ENCODE data around the gene LAD1.

LAD1 gene

DNA sequence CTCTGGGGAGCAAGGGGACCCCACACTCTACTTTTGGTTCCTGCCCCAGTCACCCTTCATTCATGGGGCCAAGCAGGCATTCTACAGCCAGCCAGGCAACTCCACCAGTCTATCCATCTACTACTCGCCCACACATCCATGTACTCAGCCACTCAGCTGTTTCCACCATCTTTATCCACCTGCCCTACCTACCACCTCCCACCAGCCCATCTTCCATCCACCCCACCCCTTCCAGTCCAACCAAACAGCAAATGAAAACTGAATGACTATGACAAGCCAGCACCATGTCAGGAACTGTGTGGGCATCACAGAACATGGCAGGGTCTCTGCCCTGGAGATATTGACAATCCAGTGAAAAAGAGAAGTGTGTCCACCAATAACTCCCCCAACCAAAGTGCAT, 7.9 kb downstream of the LAD1 start:
- no peak for DNase-seq

GRCh38 chr1:201389051-201389450, 10.1 kb downstream of the LAD1 start:
- no peak for DNase-seq

- DNase-seq, result no peak
These were observed 12.9 kb downstream of the LAD1 start for GRCh38 chr1:201386208-201386607.

DNA sequence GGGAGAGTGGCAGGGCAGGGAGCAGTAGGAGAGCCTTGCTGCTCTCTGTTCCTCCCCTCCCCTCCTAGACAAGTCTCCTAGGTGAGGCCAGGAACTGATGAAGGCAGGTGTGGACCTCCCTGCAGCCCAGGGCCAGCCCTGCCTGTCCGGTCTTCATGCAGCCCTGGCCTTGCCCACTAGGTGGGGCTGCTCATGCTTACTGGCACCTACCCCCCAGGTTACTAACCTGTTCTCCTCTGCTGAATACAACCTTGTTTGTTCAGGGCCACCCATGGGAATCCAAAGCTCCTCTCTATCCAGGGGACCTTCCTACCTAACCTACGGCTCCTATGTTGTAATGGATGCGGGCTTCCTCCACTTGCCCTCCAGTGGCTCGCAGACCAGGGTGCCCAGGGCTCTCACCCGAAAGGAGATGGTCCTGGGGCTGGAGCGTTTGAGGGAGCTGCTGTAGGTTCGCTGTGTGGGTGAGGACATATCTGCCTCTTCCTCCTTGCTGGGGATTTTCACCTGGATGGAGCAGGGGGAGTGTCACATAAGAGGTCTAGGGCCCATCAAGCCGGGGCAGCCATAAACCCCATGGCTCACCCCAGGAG, 13.7 kb downstream of the LAD1 start:
- DNase-seq, result peak; percentile 44

GRCh38 chr1:201384406-201384782, 14.7 kb downstream of the LAD1 start:
- DNase-seq, result no peak

GRCh38 chr1:201383647-201384405, 15.3 kb downstream of the LAD1 start:
- DNase-seq, result no peak

GRCh38 chr1:201381130-201381529, 18.0 kb downstream of the LAD1 start:
- DNase-seq, result no peak

DNA sequence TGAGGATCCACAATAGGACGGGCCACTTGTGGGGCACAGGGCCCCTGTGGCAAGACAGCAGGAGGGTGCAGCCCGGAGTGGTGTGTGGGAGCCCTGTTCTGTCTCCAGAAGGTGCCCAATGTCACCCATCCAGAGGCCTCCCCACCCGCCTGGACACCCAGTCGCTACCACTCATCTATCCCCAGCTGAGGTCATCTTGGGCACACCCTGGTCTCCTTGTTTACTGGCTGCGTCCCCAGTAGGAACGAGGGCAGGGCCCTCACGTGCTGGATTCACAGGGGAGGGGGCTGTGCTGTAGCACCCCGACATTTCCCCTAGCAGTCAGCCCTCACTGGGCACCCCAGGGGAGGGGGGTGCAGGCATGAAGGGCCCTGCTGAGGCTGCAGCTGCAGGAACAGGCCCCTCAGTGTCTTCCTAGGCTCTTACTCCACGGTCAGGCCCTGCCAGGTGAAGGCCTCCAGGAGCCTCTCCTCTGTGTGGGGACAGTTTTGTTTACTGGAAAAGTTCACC, 19.3 kb downstream of the LAD1 start:
- no peak for DNase-seq

DNA sequence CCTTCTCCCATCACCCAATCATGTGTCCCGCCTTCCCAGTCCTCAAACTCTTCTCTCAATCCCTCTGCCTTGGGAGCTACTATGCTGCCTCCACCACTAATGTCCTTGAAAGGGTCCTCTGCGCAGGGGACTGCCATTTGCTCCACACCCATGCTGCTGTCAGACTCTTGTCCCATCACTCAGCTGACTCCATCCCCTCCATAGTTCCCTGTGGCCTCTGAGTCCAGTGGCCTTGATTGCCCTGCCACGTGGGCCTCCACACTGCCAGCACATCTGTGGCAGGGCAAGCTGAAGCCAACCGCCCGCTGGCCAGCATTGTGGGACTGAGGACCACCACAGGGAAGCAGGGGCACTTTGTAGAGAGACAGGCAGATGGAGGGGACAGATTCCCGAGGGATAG, 20.3 kb downstream of the LAD1 start:
- DNase-seq, result no peak

DNA sequence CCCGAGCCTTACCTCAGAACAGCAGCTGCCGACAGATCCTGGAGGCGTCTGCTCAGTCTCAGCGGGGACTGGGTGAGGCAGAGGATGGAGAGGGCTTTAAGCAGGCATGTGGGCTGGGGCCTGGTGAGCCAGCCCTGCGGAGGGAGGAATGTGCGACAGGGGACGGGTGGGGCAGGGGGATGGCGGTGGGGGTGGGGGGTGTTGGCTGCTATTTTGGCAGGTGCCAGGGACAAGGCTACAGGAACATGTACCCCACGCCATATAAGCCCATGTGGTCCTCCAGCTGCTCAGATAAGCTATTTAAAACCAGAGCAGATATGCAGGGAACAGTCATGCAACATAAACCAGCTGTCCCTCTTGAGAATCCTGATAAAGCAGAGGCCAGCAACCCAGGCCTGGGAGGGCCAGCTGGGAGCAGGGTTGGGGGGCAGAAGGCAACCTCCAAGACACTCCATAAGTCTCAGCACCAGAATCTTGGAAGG, 21.5 kb downstream of the LAD1 start, which contains the start of gene TNNT2:
TNNT2 (minus strand) TSS at position 70 of the 482 bp plus-strand sequence. CDS start 4,426 bp downstream, outside the sequence.
- DNase-seq, result no peak

DNA sequence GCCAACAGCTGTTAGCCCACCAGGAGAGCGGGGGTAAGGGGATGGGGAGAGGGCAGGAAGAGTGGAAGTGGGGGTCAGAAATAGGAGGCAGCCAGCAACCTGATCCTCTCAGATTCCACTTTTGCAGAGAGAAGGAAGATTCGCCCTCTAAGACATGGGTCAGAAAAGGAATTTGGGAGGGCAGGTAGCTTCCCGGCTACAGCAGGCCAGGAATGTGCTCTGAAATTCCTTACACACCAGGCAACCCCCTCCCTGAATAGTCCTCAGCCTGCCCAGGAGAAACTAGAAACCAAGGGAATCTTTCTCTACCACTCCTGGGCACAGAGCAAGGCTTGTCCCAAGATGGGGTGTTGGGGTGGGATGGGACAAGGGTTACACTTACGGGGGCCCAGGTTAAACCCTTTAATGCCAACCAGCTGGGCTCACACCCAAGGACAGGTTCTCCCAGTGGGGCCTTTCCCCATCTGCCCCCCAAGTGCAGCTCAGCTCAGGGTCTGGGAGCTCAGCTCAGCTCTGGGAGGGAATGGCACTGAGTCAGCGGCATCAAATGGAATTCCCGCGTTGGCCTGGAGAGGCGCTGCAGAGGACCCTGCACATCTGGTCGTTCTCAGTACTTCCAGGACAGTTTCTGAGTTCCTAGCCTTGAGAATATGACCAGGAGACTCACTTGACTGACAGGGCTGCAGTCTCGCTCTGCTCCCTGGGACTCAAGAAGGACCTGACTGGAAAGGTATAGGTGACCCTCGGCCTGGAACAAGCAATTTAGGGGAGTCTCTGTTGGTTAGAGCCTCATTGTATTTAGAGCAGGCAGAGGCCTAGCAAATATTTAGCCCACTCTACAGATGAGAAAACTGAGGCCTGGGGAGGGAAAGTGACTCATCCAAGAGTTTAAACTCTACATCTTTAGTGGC, 22.4 kb downstream of the LAD1 start:
- peak; percentile 54 for DNase-seq

DNA sequence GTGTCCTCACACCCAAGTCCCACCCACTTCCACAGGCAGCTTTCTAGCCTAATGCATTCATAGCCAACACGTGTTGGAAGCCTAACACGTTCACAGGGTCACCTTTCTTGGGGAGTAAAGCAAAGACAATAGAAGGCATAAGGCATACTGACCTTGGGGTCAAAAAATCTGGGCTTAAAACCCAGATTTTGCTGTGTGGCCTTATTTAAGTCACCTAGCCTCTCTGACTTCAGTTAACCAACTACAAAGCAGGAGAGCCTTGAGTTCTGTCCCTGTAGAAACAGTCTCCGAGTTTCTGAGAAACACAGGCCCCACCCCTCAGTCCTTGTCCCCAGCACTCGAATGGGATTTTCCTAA, 23.0 kb downstream of the LAD1 start:
- no peak for DNase-seq

- no peak for DNase-seq
These were observed 24.0 kb downstream of the LAD1 start for GRCh38 chr1:201375169-201375568.

- peak; percentile 36 for DNase-seq
These were observed 24.8 kb downstream of the LAD1 start for GRCh38 chr1:201374364-201374763.

DNA sequence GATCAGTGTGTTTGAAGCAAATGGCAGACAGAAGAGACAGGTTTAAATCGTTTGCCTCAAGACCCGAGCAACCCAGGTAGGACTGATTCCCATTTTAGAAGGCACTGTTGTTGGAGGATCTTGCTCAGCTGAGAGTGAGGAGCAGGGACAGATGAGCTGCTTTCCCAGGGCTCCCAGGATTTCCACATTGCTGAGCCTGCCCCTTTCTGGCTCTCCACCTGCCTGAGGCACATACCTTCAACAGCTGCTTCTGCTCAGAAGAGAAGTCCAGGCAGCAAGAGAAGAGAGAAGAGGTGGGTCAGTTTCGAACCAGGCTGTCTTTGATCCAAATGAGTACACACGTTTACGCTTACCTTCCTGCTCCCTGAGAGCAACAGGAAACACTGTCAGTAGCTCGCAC, 27.3 kb downstream of the LAD1 start:
- no peak for DNase-seq

DNA sequence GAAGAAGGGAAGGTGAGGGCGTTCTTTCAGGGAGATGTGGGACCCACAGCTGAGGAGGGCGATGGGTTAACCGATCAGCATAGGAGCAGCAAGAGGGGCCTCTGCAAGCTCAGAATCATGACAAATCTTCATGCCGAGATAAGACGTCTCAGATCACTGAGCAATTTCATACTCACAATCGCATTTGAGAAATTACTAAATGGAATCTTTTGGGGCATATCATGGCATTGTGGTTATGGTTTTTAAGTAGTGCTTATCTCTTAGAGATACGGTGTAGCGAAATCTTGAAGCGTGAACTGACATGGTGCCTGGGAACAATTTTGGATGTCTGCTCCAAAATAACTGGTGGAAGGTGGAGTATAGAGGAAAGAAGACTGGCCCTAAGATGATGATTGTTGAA, 27.8 kb downstream of the LAD1 start:
- DNase-seq, result no peak

DNA sequence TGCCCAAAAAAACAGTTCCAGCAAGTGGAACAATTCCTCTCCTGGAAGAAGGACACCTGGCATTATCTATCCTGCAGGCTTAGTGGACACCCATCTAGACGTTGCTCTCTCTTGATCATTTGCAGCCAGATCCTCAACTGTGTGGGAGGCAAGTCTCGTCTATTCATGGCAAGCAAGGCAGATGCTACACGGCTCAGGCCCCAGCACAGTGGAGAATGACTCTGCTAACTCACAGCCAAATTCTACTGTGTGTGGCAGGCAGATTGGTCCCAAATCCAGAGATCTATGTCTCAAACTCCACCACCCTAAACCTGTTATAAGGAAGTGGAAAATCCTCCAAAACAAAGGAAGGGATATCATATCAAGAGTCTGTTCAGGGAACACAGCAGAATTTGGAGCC, 28.6 kb downstream of the LAD1 start:
- DNase-seq, result no peak

DNA sequence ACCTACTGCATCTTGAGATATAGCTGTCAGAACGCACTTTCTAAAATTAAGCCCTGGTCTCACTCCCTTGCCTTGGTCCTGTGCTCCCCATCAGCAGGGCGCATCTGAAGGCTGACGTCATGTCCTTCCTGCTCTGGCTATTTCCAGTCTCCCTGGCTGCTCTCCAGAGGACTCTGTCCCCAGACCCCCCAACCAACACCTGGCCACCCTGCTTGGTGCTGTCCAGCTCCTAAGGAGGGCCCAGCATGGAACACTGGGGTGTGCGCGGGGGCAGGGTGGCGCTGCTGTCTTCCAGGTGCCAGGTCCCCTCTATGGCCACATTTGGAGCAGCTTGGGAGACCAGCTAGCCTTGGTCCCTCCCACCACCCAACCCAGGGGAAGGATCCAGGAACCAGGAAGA, 29.9 kb downstream of the LAD1 start:
- no peak for DNase-seq

DNA sequence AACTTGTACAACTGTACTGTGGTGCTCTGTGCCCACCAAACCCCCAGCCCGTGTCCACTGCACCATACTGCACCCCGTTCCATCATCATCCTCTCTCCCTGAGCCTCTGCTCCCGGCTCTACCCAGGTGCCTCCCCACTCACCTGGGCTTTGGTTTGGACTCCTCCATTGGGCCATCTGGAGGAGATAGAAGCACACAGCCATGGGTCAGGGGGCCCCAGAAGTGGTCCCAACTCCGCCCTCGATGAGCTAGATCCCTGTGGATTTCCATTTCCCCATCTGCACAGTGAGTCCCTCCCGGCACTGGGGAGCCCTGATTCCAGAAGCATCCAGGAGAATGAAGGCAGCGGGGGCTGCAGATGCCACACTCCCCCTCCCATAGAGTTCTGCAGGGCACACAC, 32.4 kb downstream of the LAD1 start:
- no peak for DNase-seq

GRCh38 chr1:201365251-201365650, 33.9 kb downstream of the LAD1 start:
- DNase-seq, result no peak

GRCh38 chr1:201364808-201365105, 34.4 kb downstream of the LAD1 start:
- DNase-seq, result no peak

DNA sequence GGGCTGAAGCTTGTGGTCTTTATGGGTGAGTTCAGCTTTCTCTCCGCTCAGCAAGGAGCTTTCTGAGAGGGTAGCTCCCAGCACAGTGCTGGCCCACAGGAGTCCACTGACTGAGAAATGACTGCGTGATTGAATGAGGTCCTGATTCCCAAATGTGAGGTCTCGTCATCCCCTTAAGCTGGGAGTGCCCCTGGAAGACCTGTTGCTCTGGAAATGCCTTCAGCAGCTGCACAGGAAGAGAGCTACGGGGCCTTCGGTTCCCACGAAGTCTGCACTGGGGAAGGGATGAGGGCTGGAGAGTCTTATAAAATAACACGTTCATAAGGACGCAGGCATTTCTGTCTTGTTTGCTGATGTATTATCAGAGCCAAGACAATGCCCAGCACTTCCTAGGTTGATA, 35.7 kb downstream of the LAD1 start:
- DNase-seq, result no peak

DNA sequence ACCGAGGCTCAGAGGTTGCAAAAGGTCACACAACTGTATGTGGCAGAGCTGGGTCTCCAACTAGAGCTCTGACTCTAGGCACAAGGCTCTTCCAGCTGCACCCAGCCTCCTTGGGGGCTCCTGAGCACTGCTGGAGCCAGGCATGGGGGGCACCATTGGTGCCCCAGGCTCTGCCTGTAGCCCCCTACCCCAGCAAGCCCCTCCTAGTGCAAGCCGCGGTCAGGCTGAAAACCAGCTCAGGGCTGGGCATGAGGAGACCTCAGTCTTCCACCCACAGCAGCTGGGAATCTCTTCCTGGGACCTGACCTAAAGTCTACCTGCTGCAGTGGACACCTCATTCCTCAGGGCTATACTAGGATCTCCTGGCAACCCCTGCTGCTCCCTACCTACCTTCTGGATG, 36.2 kb downstream of the LAD1 start:
- no peak for DNase-seq
